Tibial nerve (tissue), 3 donors: Measurements from ENCODE around the gene IRX5.

Experiments
- POLR2A ChIP-seq, 2 donors: fragments of 450-650 bp; IDR thresholded peaks; one replicate each; pipeline ENCODE4 v1.6.1; 2017; ENCODE audit warnings: antibody characterized with exemption in 2 of 2, mild to moderate bottlenecking in 2 of 2, moderate library complexity in 2 of 2
- TF ChIP-seq, protein P1 (sequence below), 5 experiments: fragments of 200-600 bp in 3 of 5; fragments of 450-650 bp in 2 of 5; sonication (generic) in 3 of 5; IDR thresholded peaks; one replicate each; pipeline ENCODE4 v1.5.1; 2016 to 2019; ENCODE audit warnings: antibody characterized with exemption in 5 of 5, mild to moderate bottlenecking in 3 of 5, moderate library complexity in 2 of 5

- TF ChIP-seq POLR2A (IDR thresholded peaks at IDR 0.05) = no peak
- TF ChIP-seq, protein P1, sequence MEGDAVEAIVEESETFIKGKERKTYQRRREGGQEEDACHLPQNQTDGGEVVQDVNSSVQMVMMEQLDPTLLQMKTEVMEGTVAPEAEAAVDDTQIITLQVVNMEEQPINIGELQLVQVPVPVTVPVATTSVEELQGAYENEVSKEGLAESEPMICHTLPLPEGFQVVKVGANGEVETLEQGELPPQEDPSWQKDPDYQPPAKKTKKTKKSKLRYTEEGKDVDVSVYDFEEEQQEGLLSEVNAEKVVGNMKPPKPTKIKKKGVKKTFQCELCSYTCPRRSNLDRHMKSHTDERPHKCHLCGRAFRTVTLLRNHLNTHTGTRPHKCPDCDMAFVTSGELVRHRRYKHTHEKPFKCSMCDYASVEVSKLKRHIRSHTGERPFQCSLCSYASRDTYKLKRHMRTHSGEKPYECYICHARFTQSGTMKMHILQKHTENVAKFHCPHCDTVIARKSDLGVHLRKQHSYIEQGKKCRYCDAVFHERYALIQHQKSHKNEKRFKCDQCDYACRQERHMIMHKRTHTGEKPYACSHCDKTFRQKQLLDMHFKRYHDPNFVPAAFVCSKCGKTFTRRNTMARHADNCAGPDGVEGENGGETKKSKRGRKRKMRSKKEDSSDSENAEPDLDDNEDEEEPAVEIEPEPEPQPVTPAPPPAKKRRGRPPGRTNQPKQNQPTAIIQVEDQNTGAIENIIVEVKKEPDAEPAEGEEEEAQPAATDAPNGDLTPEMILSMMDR (IDR thresholded peaks at IDR 0.05) = no peak
These were observed 3.3 kb upstream of the IRX5 start for GRCh38 chr16:54927125-54928015.
